Stimulated activated naive CD8-positive, alpha-beta T cell treated with anti-CD3 and anti-CD28 coated beads, Interleukin-15, Interleukin-2, amounts not matched to agents 100 ng/mL and 50 ng/mL, for 24 hours (primary cell): ENCODE results near the gene ASTN2.

Experiments used
- H3K27ac Mint-ChIP-seq: one replicate; pipeline ENCODE4 v1.8.0; 2021; ENCODE audit warnings: mild to moderate bottlenecking, mixed read lengths
- H3K27me3 Mint-ChIP-seq: one replicate; pipeline ENCODE4 v1.8.0; 2021; ENCODE audit warnings: mixed read lengths
- H3K36me3 Mint-ChIP-seq: one replicate; pipeline ENCODE4 v1.8.0; 2021; ENCODE audit warnings: low read depth, mixed read lengths
- H3K4me1 Mint-ChIP-seq: one replicate; pipeline ENCODE4 v1.8.0; 2021; ENCODE audit warnings: low read depth, mixed read lengths
- H3K4me3 Mint-ChIP-seq: one replicate; pipeline ENCODE4 v1.8.0; 2021; ENCODE audit warnings: mild to moderate bottlenecking, mixed read lengths
- H3K9me3 Mint-ChIP-seq: one replicate; pipeline ENCODE4 v1.8.0; 2021; ENCODE audit warnings: mixed read lengths

ASTN2 gene

DNA sequence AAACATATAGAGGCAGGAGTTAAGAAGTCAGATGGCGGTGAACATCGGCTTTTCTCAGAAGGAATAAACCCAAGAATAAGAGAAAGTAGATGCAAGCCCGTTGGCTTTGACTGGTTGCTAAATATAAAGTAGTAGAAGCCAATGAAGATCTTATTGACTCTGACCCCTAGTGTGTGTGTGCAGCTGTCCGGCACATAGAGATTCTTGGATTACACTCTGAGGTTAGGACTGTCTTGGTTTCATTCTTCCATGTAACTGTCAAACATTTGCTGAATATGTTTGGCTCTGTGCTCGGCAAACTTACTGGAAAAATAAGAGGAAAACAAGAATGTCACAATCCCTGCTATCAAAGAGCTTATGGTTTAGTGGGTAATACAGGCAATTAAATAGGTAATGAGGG lies 54.9 kb downstream of the ASTN2 start:
- Mint-ChIP-seq H3K4me3 (no peak overlapping the region), H3K9me3 (peaks cover 10% of the 10 kb centered on the region), H3K27me3 (no peaks in the 10 kb centered on the region), H3K4me1 (no peaks in the 10 kb centered on the region), H3K36me3 (no peaks in the 10 kb centered on the region), H3K27ac (no peak overlapping the region)

DNA sequence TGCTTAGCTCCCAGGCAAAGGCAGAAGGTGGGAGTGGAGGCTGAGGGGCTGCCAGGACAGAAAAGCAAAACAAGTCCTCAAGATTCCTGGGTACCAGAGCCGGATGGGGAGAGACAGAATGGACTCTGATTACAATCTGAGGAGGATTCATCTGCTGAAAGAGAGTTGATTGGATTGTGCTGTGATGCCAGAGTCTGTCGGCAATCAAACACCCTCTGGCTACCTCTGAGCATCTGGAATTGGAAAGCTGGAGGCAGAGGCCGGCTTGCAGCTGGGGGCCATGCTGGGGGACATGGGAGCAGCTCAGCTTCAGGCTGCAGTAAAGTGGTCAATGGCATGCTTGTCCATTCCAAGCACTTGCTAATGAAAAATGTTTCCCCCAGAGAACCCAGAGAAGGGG lies 59.3 kb downstream of the ASTN2 start:
- Mint-ChIP-seq H3K9me3 (no peaks in the 10 kb centered on the region), H3K27ac (no peak overlapping the region), H3K27me3 (no peaks in the 10 kb centered on the region), H3K4me3 (no peak overlapping the region), H3K36me3 (no peaks in the 10 kb centered on the region), H3K4me1 (no peaks in the 10 kb centered on the region)

DNA sequence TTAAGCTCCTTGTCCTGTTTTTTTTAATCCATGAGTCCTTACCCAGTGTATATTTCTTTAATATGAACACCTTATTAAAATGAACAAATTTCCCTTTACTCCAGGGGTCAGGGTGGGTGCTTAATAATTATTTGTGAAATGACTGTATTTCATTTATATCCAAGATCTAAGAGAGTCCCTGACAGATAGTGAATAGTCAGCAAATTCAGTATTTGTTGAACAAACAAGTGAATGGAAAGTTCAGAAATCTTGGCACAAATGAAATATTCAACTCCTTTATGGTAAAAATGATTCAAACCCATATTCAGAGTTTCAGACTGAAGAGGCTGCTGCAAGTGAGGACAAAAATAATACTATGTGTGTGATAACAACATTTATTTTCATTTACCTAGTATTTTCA lies 59.9 kb downstream of the ASTN2 start:
- no peaks in the 10 kb centered on the region for H3K4me1 Mint-ChIP-seq
- no peak overlapping the region for H3K27ac Mint-ChIP-seq

DNA sequence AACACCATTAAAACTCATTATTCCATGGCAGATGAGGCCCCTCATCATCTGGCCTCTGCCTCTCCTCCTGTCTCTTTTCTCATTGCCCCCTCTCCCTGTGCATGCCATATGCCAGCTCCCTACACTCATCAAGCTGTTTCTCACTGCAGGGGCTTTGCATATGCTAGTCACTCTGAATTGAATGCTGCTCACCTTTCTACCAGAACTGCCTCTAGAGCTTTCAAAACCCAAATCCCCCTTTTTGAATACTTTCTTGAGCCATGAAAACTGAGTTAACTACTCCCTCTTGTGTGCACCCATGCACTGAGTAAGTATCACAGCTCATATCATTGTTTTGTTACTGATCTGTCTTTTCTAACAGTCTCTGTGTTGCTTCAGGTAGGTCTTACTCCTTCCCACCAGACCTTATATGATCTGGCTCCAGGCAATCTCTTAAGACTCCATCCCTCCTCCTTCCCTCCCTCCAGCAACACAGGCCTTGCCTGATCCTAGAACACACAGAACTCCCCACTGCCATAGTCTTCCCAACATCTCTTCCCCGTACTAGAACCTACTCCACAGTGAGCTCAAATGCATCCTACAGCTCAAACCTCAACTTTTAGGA lies 60.5 kb downstream of the ASTN2 start:
- no peaks in the 10 kb centered on the region for H3K27me3 Mint-ChIP-seq
- H3K4me3 Mint-ChIP-seq = no peak overlapping the region
- no peaks in the 10 kb centered on the region for H3K9me3 Mint-ChIP-seq
- no peaks in the 10 kb centered on the region for H3K36me3 Mint-ChIP-seq
- H3K27ac Mint-ChIP-seq = no peak overlapping the region
- no peaks in the 10 kb centered on the region for H3K4me1 Mint-ChIP-seq

More for the DNA sequence above, 59.9 kb downstream of the ASTN2 start:
- Mint-ChIP-seq H3K4me3 (no peak overlapping the region), H3K36me3 (no peaks in the 10 kb centered on the region), H3K27me3 (no peaks in the 10 kb centered on the region), H3K9me3 (no peaks in the 10 kb centered on the region)

DNA sequence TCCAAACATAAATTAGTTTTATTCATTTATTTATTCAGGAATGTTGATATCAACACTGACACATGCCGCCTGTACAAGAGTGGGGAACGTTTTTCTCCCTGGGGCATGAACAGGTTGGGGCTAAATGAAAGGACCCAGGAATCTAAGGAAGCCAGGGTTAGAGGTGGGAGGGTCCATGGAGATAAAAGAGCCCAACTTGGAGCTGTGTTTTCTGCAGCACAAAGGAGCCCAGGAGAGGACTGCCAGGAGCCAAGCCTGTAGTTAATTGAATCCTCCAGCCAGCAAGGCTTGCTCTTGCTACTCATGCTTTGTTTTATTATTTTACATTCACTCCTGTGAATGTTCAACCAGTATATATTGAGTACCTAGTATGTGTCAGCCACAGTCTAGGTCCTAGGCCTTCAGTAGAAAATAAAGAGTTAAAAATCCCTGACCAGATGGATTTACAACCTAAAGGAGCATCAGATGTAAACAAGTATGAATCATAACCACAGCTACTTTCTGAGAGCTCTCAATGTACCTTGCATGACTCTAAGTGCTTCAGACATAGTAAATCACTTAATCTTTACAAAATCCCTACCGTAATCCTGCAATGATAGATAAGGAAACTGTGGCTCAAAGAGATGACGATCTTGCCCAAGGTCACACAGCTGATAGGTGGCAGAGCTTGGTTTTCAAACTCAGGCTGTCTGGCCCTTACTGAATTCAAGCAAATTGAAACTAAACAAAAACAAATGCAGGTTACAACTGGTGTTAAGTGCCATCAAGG lies 69.8 kb downstream of the ASTN2 start:
- Mint-ChIP-seq H3K36me3 (no peaks in the 10 kb centered on the region), H3K27ac (no peak overlapping the region), H3K4me1 (peaks cover 6% of the 10 kb centered on the region), H3K27me3 (peaks cover 5% of the 10 kb centered on the region), H3K4me3 (no peak overlapping the region), H3K9me3 (peaks cover 5% of the 10 kb centered on the region)

DNA sequence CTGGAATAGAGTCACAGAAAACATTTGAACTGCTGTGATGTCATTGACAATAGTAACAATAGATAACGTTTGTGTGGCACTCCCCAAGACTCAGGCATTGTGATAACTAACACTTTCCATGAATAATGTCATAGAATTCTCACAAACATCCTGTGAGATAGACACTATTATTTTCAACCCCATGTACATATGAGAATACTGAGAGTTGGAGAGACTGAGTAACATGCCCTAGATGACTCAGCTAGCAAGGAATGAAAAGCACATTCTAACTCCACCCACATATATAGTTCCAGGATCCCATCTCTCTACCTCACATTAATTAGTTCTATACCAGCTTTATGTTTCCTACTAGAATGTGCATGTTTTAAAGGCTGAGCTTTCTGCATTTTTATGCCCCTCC lies 71.4 kb downstream of the ASTN2 start:
- H3K9me3 Mint-ChIP-seq = peaks cover under 1% of the 10 kb centered on the region
- peaks cover 6% of the 10 kb centered on the region for H3K4me1 Mint-ChIP-seq
- no peak overlapping the region for H3K4me3 Mint-ChIP-seq
- H3K27me3 Mint-ChIP-seq = peaks cover 5% of the 10 kb centered on the region
- H3K36me3 Mint-ChIP-seq = no peaks in the 10 kb centered on the region
- H3K27ac Mint-ChIP-seq = no peak overlapping the region

DNA sequence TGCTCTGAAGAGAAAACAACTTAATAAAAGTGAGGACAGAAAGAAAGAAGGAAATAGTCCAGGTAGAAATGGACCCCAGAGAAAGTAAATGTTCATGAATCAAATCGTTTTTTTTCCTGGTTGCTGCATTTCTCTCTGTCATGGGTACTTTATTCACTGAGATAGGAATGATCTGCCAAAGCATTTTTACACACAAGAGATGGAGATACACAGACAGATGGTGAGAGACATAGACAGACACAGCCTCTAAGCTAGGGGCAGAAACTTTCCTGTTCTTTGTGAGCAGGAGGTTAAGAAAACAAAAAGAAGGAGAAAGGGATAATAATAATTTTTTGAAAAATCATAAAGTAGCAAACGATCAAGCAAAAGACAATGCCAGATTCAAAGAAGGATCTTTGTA lies 73.7 kb downstream of the ASTN2 start:
- peaks cover 8% of the 10 kb centered on the region for H3K27me3 Mint-ChIP-seq
- no peak overlapping the region for H3K27ac Mint-ChIP-seq
- peaks cover 6% of the 10 kb centered on the region for H3K4me1 Mint-ChIP-seq
- no peak overlapping the region for H3K4me3 Mint-ChIP-seq
- no peaks in the 10 kb centered on the region for H3K36me3 Mint-ChIP-seq
- H3K9me3 Mint-ChIP-seq = peaks cover 3% of the 10 kb centered on the region

DNA sequence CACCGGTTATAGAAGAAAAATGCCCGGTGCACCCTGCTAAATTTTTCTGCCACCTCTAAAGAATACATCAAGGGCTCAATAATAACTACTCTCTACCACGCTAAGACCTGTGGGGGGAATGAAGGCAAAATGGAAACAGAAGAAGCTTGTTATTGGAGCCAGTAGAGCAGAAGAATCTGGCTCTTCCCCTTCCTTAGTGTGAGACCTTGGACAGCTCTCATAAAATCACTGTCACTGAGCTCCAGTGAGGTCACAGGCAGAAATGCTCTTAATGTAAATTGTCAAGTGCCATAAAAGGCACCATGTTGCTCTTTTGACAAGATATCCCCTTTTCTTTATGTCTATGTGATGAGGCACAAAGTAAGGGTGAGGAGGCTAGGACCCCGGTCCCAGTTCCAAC lies 74.4 kb downstream of the ASTN2 start:
- Mint-ChIP-seq H3K9me3 (peaks cover 3% of the 10 kb centered on the region), H3K4me3 (no peak overlapping the region)

DNA sequence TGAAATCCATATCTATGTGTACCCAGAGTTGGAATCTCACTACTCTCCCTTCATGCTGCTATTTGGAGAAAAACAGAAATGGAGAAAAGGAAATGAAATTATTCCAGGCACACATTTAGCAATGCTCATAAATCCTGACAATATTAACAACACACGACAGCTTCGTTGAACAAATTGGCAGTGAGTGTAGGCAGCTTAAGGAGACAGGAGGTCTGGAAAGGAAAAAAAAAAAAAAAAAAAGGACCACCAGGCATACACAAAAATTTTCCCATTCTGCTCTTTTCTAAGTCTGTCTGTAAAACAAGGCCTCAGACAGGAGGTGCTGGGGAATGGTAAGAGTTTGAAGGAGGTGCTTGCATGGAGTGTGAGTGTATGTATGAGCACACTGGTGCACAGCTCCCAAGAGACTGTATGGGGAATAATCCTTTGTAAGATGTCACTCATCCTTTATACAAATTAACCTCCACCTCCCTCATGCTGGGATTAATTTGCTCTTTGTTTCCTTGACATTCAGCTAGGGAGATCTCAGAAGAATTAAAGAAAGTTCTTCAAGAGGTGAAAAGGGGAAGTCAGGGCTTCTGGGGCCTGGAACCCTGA lies 78.9 kb downstream of the ASTN2 start:
- Mint-ChIP-seq H3K36me3 (no peaks in the 10 kb centered on the region), H3K4me3 (no peak overlapping the region), H3K4me1 (no peaks in the 10 kb centered on the region), H3K27me3 (peaks cover 3% of the 10 kb centered on the region), H3K27ac (no peak overlapping the region), H3K9me3 (peaks cover 3% of the 10 kb centered on the region)

More for the DNA sequence above, 74.4 kb downstream of the ASTN2 start:
- peaks cover 6% of the 10 kb centered on the region for H3K4me1 Mint-ChIP-seq
- no peaks in the 10 kb centered on the region for H3K36me3 Mint-ChIP-seq
- no peak overlapping the region for H3K27ac Mint-ChIP-seq
- H3K27me3 Mint-ChIP-seq = peaks cover 7% of the 10 kb centered on the region

DNA sequence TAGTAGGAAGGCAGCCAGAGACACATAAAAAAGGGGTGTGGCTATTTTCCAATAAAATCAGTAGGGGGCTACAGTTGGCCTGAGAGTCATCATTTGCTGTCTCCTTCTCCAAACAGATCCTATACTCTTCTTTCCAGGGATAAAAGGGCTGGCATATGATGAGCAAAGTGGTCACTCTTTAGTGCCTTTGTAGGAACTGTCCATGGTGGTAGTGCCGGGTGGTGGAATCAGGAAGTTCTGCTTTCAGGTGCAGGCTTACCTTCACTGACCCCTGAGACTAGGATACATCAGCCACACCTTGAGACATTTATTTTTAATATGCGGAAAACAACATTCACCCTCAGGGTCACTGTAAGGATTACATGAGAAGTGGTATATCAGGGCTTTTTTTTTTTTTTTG lies 80.8 kb downstream of the ASTN2 start:
- H3K27me3 Mint-ChIP-seq = peaks cover 3% of the 10 kb centered on the region
- H3K9me3 Mint-ChIP-seq = peaks cover 3% of the 10 kb centered on the region
- H3K27ac Mint-ChIP-seq = no peak overlapping the region
- no peaks in the 10 kb centered on the region for H3K36me3 Mint-ChIP-seq
- no peak overlapping the region for H3K4me3 Mint-ChIP-seq
- no peaks in the 10 kb centered on the region for H3K4me1 Mint-ChIP-seq

DNA sequence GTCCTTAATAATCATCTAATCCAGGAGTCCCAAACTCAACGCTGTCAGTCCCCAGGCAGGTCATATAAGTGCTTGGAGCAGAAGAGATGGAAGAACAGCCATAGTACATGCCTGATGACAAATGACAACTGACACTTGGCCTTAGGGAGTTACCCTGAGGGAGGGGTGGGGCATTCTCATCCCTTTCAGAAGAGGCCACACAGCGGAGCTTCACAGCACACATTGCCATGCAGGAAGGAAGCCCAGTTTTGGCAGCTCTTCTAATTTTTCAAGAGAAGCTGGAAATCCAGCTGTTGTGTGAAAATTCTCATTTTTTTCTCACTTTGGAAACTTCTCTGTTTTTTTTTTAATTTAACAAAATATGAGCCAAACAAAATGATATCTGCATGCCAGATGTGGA lies 89.0 kb downstream of the ASTN2 start:
- H3K4me3 Mint-ChIP-seq = no peak overlapping the region
- H3K9me3 Mint-ChIP-seq = peaks cover 6% of the 10 kb centered on the region
- H3K27ac Mint-ChIP-seq = no peak overlapping the region
- H3K36me3 Mint-ChIP-seq = no peaks in the 10 kb centered on the region
- no peaks in the 10 kb centered on the region for H3K4me1 Mint-ChIP-seq
- H3K27me3 Mint-ChIP-seq = no peaks in the 10 kb centered on the region

DNA sequence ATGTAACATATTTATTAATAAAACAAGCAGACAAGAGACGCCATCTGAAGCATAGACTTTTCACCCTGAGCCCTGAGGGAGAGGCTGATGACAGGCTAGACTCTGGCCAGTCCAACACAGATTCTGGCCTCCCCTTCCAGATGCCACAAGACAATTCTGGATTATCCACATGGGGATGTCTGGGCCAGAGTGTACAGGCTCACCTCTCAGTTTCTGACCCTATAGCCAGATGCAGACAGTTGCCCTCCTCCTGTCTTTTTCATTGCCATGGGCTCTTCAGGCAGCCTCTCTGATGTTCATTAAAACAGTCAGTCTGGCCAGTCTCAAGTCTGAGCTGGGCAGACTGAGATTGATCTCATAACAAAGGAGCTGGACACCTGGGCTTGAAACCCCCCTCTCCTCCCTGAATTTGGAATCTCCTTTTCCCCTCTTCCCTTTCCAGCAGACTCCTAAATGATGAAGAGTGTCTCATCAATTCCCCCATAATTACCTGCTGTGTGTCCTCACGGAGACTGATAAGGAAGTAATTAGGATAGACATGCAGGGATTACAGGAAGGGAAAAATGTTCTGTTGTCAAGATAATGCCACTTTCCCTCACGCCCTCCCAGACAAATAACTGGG lies 89.6 kb downstream of the ASTN2 start:
- no peaks in the 10 kb centered on the region for H3K27me3 Mint-ChIP-seq
- H3K36me3 Mint-ChIP-seq = no peaks in the 10 kb centered on the region
- no peaks in the 10 kb centered on the region for H3K4me1 Mint-ChIP-seq
- H3K27ac Mint-ChIP-seq = no peak overlapping the region
- H3K4me3 Mint-ChIP-seq = no peak overlapping the region
- peaks cover 6% of the 10 kb centered on the region for H3K9me3 Mint-ChIP-seq

DNA sequence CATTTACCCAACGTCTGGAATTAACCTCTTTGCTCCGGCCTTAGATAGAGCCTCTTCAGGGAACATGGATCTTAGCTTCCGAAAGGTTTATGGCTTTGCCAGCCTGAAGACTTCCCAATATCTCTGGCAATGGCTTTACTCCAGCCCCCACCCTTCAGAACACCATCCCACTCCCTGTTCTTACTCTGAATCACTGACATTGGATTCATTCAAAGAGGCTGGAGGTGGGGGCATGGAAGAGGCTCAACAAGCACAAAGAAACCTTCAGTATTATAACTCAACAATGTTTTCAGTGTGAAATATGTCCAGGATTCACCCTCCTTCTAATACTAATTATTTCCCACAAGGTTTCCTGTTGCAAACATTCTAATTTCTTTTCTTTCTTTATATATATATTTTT lies 91.5 kb downstream of the ASTN2 start:
- Mint-ChIP-seq H3K27ac (no peak overlapping the region), H3K4me1 (no peaks in the 10 kb centered on the region), H3K9me3 (peaks cover 5% of the 10 kb centered on the region), H3K27me3 (no peaks in the 10 kb centered on the region), H3K4me3 (no peak overlapping the region), H3K36me3 (no peaks in the 10 kb centered on the region)

DNA sequence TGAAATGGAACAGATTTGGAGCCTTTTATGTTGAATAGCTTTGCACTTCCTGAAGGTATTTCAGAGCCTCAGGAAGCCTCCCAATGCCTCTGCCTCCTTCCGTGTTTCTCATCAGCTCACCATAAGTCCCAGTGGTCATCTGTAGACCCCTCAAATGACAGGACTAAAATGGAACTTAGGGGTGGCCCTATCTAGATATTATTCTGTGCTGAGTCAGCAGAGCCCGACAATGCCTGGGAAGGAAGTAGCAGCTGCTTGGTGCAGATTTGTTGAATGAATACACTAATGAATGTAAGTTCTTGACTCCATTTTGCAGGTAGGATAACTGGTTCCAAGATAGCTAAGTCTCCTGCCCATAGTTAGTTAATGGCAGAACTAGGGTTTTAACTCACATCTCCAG lies 97.7 kb downstream of the ASTN2 start:
- Mint-ChIP-seq H3K27ac (no peak overlapping the region), H3K36me3 (no peaks in the 10 kb centered on the region), H3K4me1 (no peaks in the 10 kb centered on the region), H3K4me3 (no peak overlapping the region), H3K9me3 (peaks cover 5% of the 10 kb centered on the region), H3K27me3 (no peaks in the 10 kb centered on the region)

DNA sequence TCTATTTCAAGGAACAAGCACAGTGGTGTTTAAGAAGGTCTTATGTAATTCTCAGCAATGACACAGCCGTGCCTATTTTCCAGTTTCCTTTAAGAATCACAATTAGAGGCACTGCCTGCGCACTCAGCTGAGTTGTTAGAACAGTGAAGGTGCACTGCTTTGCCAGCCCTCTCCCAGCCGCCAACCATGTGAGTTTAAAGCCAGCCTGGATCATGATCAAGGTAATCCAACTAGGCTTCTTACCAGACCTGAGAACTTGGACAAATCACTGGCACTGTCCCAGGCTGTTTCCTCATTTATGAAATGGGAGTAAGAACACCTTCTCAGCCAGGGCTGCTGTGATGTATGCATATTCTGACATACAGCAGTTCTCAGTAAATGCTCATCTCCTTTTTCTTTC lies 99.6 kb downstream of the ASTN2 start:
- Mint-ChIP-seq H3K27me3 (no peaks in the 10 kb centered on the region), H3K36me3 (no peaks in the 10 kb centered on the region), H3K4me3 (no peak overlapping the region), H3K27ac (no peak overlapping the region), H3K9me3 (peaks cover 5% of the 10 kb centered on the region), H3K4me1 (no peaks in the 10 kb centered on the region)
